ENCODE data around the gene TTBK1. TPM values are rescaled to one million over a fixed set of nuclear protein-coding genes. Genes with fewer than 3 reads are reported as not detected.
"Not testable (repeated sequence)": the region's sequence is repeated elsewhere in the genome, so short reads cannot be mapped to it uniquely, and the experiment has no call there.

TTBK1 gene
- total and polyA plus RNA-seq, 4 experiments from 2014 or later: 0.06 TPM; not detected in 3

- Mint-ChIP-seq H3K4me1 (peaks cover 0 to 2% (median 0%) of the 10 kb centered on the region in 4 donors), H3K9me3 (no peaks in the 10 kb centered on the region), H3K36me3 (no peaks in the 10 kb centered on the region), H3K4me3 (no peak overlapping the region), H3K27me3 (peaks cover 4 to 13% of the 10 kb centered on the region in 2 donors), H3K27ac (no peak overlapping the region)
- H3K27me3 ChIP-seq (ENCODE audit: insufficient read depth, low read length): no peaks in the 10 kb centered on the region
- no peak overlapping the region for H3K4me3 ChIP-seq (ENCODE audit: low read length in 2 of 2)
- ChIA-PET POLR2A (ENCODE audit: partially characterized antibody) (no interaction called here), CTCF (ENCODE audit: partially characterized antibody) (no interaction called here)
- no peaks in the 10 kb centered on the region for H3K4me1 ChIP-seq (ENCODE audit: insufficient read depth, low read length)
- DNase-seq: no peak
- intact Hi-C loops (cut with micrococcal nuclease): no loop called here
- no peak overlapping the region for H3K27ac ChIP-seq (ENCODE audit: low read depth, low read length)
- no peaks in the 10 kb centered on the region for H3K36me3 ChIP-seq (ENCODE audit: insufficient read depth, low read length)
- H3K9me3 ChIP-seq (ENCODE audit: control insufficient read depth in 1 of 2, low read length in 2 of 2): no peaks in the 10 kb centered on the region
These were observed 55.5 kb downstream of the TTBK1 start for GRCh38 chr6:43298565-43299337.

GRCh38 chr6:43299338-43300293 lies 56.3 kb downstream of the TTBK1 start:
- ChIA-PET POLR2A (ENCODE audit: partially characterized antibody) (interaction anchor here (1.0 kb wide), 1 partner anchor 9 kb away, joined by 3 read pairs; the partner anchor contains the start of gene CRIP3), CTCF (ENCODE audit: partially characterized antibody) (no interaction called here)
- no peaks in the 10 kb centered on the region for H3K27me3 ChIP-seq (ENCODE audit: insufficient read depth, low read length)
- intact Hi-C loops (cut with micrococcal nuclease): no loop called here
- no peaks in the 10 kb centered on the region for H3K9me3 ChIP-seq (ENCODE audit: control insufficient read depth in 1 of 2, low read length in 2 of 2)
- no peaks in the 10 kb centered on the region for H3K36me3 ChIP-seq (ENCODE audit: insufficient read depth, low read length)
- Mint-ChIP-seq H3K9me3 (no peaks in the 10 kb centered on the region), H3K4me3 (no peak overlapping the region), H3K4me1 (peaks cover 0 to 2% (median 0%) of the 10 kb centered on the region in 4 donors), H3K27me3 (peaks cover 4 to 13% of the 10 kb centered on the region in 2 donors), H3K27ac (peak overlapping the region in 1 of 7 donors; percentile 3), H3K36me3 (no peaks in the 10 kb centered on the region)
- no peak overlapping the region for H3K27ac ChIP-seq (ENCODE audit: low read depth, low read length)
- no peak overlapping the region for H3K4me3 ChIP-seq (ENCODE audit: low read length in 2 of 2)
- no peaks in the 10 kb centered on the region for H3K4me1 ChIP-seq (ENCODE audit: insufficient read depth, low read length)
- DNase-seq: no peak

- POLR2A ChIA-PET (ENCODE audit: partially characterized antibody): no interaction called here
These were observed 58.0 kb downstream of the TTBK1 start for GRCh38 chr6:43301081-43301870.

GRCh38 chr6:43302126-43302525 lies 58.8 kb downstream of the TTBK1 start:
- peak overlapping the region in 1 of 7 donors; percentile 37 for H3K27ac Mint-ChIP-seq

More at GRCh38 chr6:43301081-43301870, 58.0 kb downstream of the TTBK1 start:
- H3K27me3 Mint-ChIP-seq: peaks cover 4 to 13% of the 10 kb centered on the region in 2 donors
- Histone ChIP-seq H3K9me3 (ENCODE audit: control insufficient read depth in 1 of 2, low read length in 2 of 2) (no peaks in the 10 kb centered on the region), H3K4me1 (ENCODE audit: insufficient read depth, low read length) (no peaks in the 10 kb centered on the region), H3K27ac (ENCODE audit: low read depth, low read length) (no peak overlapping the region), H3K4me3 (ENCODE audit: low read length in 2 of 2) (no peak overlapping the region), H3K27me3 (ENCODE audit: insufficient read depth, low read length) (no peaks in the 10 kb centered on the region), H3K36me3 (ENCODE audit: insufficient read depth, low read length) (no peaks in the 10 kb centered on the region)
- H3K4me3 Mint-ChIP-seq: no peak overlapping the region
- no peak for DNase-seq
- H3K36me3 Mint-ChIP-seq: no peaks in the 10 kb centered on the region
- CTCF ChIA-PET (ENCODE audit: partially characterized antibody): no interaction called here
- H3K4me1 Mint-ChIP-seq: peaks cover 0 to 2% (median 0%) of the 10 kb centered on the region in 4 donors
- no peaks in the 10 kb centered on the region for H3K9me3 Mint-ChIP-seq
- intact Hi-C loops (cut with micrococcal nuclease): no loop called here
- H3K27ac Mint-ChIP-seq: no peak overlapping the region

GRCh38 chr6:43303006-43303405 lies 59.7 kb downstream of the TTBK1 start:
- H3K9me3 ChIP-seq (ENCODE audit: control insufficient read depth in 1 of 2, low read length in 2 of 2); H3K9me3 Mint-ChIP-seq; CTCF ChIA-PET (ENCODE audit: partially characterized antibody); H3K4me3 Mint-ChIP-seq; H3K27me3 Mint-ChIP-seq; H3K4me1 ChIP-seq (ENCODE audit: insufficient read depth, low read length); H3K36me3 Mint-ChIP-seq; POLR2A ChIA-PET (ENCODE audit: partially characterized antibody); H3K27ac ChIP-seq (ENCODE audit: low read depth, low read length); H3K4me3 ChIP-seq (ENCODE audit: low read length in 2 of 2); H3K36me3 ChIP-seq (ENCODE audit: insufficient read depth, low read length); H3K4me1 Mint-ChIP-seq; DNase-seq; intact Hi-C loops (cut with micrococcal nuclease); H3K27me3 ChIP-seq (ENCODE audit: insufficient read depth, low read length); H3K27ac Mint-ChIP-seq: not testable (repeated sequence)

More at GRCh38 chr6:43302126-43302525, 58.8 kb downstream of the TTBK1 start:
- intact Hi-C loops (cut with micrococcal nuclease): no loop called here
- Mint-ChIP-seq H3K9me3 (no peaks in the 10 kb centered on the region), H3K27me3 (peaks cover 1 to 7% of the 10 kb centered on the region in 2 donors), H3K4me3 (no peak overlapping the region), H3K36me3 (no peaks in the 10 kb centered on the region), H3K4me1 (peaks cover 0 to 2% (median 0%) of the 10 kb centered on the region in 4 donors)
- Histone ChIP-seq H3K27ac (ENCODE audit: low read depth, low read length) (no peak overlapping the region), H3K4me1 (ENCODE audit: insufficient read depth, low read length) (no peaks in the 10 kb centered on the region), H3K9me3 (ENCODE audit: control insufficient read depth in 1 of 2, low read length in 2 of 2) (no peaks in the 10 kb centered on the region), H3K36me3 (ENCODE audit: insufficient read depth, low read length) (no peaks in the 10 kb centered on the region), H3K4me3 (ENCODE audit: low read length in 2 of 2) (no peak overlapping the region), H3K27me3 (ENCODE audit: insufficient read depth, low read length) (no peaks in the 10 kb centered on the region)
- POLR2A ChIA-PET (ENCODE audit: partially characterized antibody): interaction anchor here (0.7 kb wide), 1 partner anchor 1293 kb away, joined by 3 read pairs; no protein-coding TSS in a partner anchor
- CTCF ChIA-PET (ENCODE audit: partially characterized antibody): no interaction called here
- no peak for DNase-seq

GRCh38 chr6:43303751-43304331 lies 60.6 kb downstream of the TTBK1 start:
- peaks cover 8% of the 10 kb centered on the region for H3K4me1 ChIP-seq (ENCODE audit: insufficient read depth, low read length)
- Mint-ChIP-seq H3K27ac (peak overlapping the region in 2 of 7 donors; percentile 10 to 55), H3K4me3 (no peak overlapping the region), H3K9me3 (no peaks in the 10 kb centered on the region), H3K36me3 (no peaks in the 10 kb centered on the region), H3K4me1 (peaks cover 0 to 6% (median 4%) of the 10 kb centered on the region in 4 donors), H3K27me3 (peaks cover 1 to 3% of the 10 kb centered on the region in 2 donors)
- H3K27me3 ChIP-seq (ENCODE audit: insufficient read depth, low read length): no peaks in the 10 kb centered on the region
- H3K36me3 ChIP-seq (ENCODE audit: insufficient read depth, low read length): no peaks in the 10 kb centered on the region
- CTCF ChIA-PET (ENCODE audit: partially characterized antibody): no interaction called here
- no peak overlapping the region for H3K27ac ChIP-seq (ENCODE audit: low read depth, low read length)
- no peak for DNase-seq
- no peak overlapping the region for H3K4me3 ChIP-seq (ENCODE audit: low read length in 2 of 2)
- H3K9me3 ChIP-seq (ENCODE audit: control insufficient read depth in 1 of 2, low read length in 2 of 2): no peaks in the 10 kb centered on the region
- intact Hi-C loops (cut with micrococcal nuclease): no loop called here
- POLR2A ChIA-PET (ENCODE audit: partially characterized antibody): no interaction called here

All from CD4-positive, alpha-beta memory T cell (primary cell).